HG02943 (cell line): Measurements from ENCODE around the gene NF1.
"Not testable (repeated sequence)": the region's sequence is repeated elsewhere in the genome, so short reads cannot be mapped to it uniquely, and the experiment has no call there.

Experiments used
- ATAC-seq: cut with Tn5 transposase; IDR thresholded peaks from one replicate; pipeline ENCODE4 v1.9.1; 2021; ENCODE audit warnings: mild to moderate bottlenecking, low read depth, moderate library complexity; ENCODE audit not compliant: unreplicated experiment

Gene NF1

GRCh38 chr17:31079731-31080130 is 15.0 kb upstream of the NF1 start:
- no peak for ATAC-seq

- ATAC-seq: no peak
These were observed 9.2 kb upstream of the NF1 start for GRCh38 chr17:31085563-31085962.

DNA sequence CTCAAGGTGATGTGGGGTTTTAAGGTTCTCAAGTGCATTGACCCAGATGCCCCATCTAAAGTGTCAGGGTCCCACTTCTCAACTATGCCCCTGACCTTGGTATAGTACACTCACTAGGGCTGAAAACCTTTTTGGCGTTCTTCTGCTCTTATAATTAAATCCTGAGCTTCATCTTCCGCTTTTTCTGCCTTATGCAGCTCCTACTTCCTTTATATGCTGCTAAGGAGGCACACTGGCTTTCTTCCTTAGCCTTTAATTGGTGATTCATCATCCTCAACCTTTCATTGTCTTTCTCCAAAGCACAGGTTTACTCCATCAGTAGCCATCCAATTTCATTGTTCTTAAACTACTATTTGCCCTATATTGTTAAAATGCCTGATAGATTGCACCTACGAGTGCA is 5.3 kb upstream of the NF1 start:
- no peak for ATAC-seq

GRCh38 chr17:31090650-31091049 is 4.1 kb upstream of the NF1 start:
- not testable (repeated sequence) for ATAC-seq

GRCh38 chr17:31092475-31093064 is 2.2 kb upstream of the NF1 start:
- ATAC-seq: no peak

- ATAC-seq: peak; percentile 17
These were observed 744 bp upstream of the NF1 start for GRCh38 chr17:31093866-31094599.

DNA sequence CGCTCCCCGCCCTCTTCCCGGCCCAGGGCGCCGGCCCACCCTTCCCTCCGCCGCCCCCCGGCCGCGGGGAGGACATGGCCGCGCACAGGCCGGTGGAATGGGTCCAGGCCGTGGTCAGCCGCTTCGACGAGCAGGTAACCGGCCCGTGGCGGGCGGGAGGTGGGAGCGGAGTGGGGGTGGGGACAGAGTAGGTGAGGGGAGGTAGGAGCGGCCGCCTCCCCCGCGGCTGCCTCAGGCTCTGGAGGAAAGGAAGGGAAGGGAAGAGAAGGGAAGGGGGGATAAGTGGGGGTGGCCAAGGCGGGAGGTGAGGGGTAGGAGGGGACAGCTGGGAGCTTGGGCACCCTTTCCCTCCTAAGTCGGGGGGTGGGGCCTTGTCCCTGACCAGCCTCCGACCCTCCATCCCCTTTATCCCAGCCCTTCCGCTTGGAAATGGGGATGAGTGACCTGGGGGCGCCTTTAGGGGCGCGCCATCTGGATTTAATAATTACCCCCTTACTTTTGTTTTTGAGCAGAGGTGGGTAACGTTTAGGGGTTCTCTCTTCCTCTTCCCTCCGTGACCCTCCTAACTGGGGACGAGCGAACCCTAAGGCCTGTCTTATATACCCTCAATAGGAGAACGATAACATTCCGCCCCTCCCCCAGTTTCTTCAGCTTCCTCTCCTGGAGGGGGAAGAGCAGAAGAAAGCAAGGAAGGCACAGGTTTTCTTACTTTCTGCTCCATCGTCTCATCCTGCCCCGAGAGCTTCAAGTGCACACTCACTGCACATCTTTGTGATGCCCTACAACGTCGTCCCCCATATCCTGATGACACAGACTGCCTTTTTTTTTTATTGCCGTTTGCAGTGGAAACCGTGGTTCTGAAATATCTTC is 694 bp downstream of the NF1 start:
- ATAC-seq: peak; percentile 6

DNA sequence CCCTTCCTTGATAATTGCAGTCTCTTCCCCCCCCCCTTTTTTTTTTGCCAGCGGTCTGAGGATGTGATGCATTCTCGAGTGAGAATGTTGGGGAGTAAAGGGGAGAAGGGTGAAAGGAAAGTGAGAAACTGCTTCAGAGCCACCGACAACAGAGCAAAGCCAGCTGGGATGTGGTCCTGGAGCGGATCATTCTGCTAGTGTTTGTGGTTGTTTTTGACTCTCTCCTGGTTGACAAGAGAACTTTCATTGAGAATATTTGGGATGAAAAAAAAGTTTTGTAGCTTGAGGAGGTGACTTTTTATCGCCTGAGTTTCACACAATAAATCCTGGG is 1.3 kb downstream of the NF1 start:
- no peak for ATAC-seq

- ATAC-seq: no peak
These were observed 4.2 kb downstream of the NF1 start for GRCh38 chr17:31099016-31099415.

DNA sequence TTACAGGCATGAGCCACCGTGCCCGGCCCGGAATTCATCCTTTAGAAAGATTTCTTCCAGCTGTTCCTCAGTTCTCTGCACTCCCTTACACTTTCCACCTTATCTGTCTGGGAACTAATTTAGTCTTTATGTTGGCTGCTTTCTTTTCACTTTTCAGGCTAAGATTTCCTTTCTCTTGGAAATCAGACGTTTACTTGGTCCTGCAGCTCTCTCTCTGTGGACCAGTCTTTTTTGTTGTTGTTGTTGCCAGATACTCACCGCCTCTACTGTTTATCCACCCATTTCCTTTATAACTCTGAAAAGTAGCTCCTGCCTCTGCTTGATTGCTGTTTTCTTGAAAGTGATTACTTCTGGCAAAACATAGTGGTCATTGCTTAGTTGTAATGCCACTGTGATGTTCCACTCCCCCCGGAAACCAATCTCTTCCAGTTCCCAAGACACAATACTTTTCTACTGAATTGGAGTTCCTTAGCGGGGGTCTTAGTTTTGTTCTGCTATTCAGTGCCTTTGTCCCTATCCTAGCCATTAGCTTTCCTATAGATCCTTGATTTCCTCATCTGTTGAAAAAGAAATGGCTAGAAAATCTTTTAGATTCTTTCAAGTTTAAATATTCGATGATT is 6.2 kb downstream of the NF1 start:
- ATAC-seq: no peak

- ATAC-seq: no peak
These were observed 7.2 kb downstream of the NF1 start for GRCh38 chr17:31101943-31102342.

DNA sequence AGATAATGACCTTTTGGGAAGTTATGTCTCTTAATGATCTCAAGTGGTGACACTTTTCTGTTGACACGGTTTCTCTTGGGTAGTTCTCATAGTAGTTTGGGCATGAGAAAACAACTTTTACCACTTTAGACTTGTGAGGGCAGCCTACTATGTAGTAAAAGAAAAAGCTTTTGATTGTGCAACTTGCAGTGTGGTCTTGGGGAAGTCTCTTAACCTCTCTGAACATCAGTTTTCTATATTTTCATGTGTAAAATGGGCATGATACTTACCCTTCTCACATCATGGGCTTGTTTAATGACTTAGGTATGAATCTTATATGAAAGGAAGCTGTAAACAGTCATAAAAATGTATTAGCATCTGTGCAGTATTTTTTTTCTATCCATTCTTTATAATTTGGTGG is 11.2 kb downstream of the NF1 start:
- ATAC-seq: no peak

GRCh38 chr17:31111183-31111582 is 16.4 kb downstream of the NF1 start:
- ATAC-seq: no peak

- no peak for ATAC-seq
These were observed 17.4 kb downstream of the NF1 start for GRCh38 chr17:31112001-31112661.

DNA sequence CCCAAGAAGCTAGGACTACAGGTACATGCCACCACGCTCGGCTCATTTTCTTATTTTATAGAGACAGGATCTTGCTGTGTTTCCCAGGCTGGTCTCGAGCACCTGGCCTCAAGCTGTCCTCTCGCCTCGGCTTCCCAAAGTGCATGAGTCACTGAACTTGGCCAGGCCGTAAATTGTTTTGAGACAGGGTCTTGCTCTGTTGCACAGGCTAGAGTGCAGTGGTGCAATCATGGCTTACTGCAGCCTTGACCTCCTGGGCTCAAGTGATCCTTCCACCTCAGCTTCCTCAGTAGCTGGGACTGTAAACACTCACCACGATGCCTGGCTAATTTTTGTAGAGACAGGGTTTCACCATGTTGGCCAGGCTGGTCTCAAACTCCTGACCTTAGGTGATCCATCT is 18.6 kb downstream of the NF1 start:
- not testable (repeated sequence) for ATAC-seq

DNA sequence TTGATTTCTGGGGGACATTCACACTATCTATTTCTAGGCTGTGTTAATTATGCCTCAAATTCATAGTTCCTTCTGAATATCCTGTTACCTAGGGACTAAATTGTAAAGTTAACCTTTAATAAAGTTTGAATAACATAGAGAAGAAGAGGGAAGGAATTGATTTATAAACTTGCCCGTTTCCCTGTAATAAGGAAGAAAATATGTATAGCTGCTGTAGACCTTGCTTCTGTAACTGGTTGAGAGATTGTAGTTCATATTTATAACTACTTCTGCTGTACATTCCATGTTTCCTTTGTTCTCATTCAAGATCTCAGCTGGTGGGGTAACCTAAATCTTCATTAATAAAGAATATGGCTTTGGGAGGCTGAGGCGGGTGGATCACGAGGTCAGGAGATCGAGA is 19.2 kb downstream of the NF1 start:
- no peak for ATAC-seq

GRCh38 chr17:31114956-31115555 is 20.3 kb downstream of the NF1 start:
- no peak for ATAC-seq

GRCh38 chr17:31116167-31116566 is 21.4 kb downstream of the NF1 start:
- no peak for ATAC-seq

GRCh38 chr17:31122746-31123145 is 28.0 kb downstream of the NF1 start:
- no peak for ATAC-seq

GRCh38 chr17:31126318-31126717 is 31.5 kb downstream of the NF1 start:
- no peak for ATAC-seq
